Adrenal gland (tissue), 5 donors: Measurements from ENCODE around the gene HPN.

Experiments used
- CTCF ChIP-seq, 6 experiments: fragments of 450-650 bp in 4 of 6; fragments of 200-600 bp in 2 of 6; sonication (generic) in 1 of 6; IDR thresholded peaks; 1 replicate in 5 of 6; 2 replicates in 1 of 6; pipeline versions ENCODE4 v1.5.1 to v1.8.0; 2016 to 2021; ENCODE audit warnings: antibody characterized with exemption in 6 of 6, mild to moderate bottlenecking in 2 of 6, moderate library complexity in 1 of 6
- POLR2A ChIP-seq, 2 donors: fragments of 450-650 bp; IDR thresholded peaks; one replicate each; pipeline ENCODE4 v1.6.1; 2017; ENCODE audit warnings: antibody characterized with exemption in 2 of 2, mild to moderate bottlenecking in 2 of 2, moderate library complexity in 1 of 2
- donor health status: DM: no; HTN: no; CAD: no.

GRCh38 chr19:35056513-35057063 lies 15.1 kb downstream of the HPN start:
- TF ChIP-seq POLR2A (IDR thresholded peaks at IDR 0.05) (no peak), CTCF (IDR thresholded peaks at IDR 0.05) (no peak)
